Ishikawa (cell line): ENCODE measurements around the gene PAX2.

Source experiments
- EGR1 ChIP-seq: IDR thresholded peaks from 2 replicates; pipeline ENCODE4 v1.6.1; 2012
- RAD21 ChIP-seq: IDR thresholded peaks from 2 replicates; pipeline ENCODE4 v1.6.1; 2012; ENCODE audit warnings: low read depth
- TAF1 ChIP-seq: IDR thresholded peaks from 2 replicates; pipeline ENCODE4 v1.6.1; 2012; ENCODE audit warnings: low read depth, mild to moderate bottlenecking
- TF ChIP-seq, protein P1 (sequence below): IDR thresholded peaks from 2 replicates; pipeline ENCODE4 v1.6.1; 2012; ENCODE audit warnings: low read depth, mild to moderate bottlenecking
- TF ChIP-seq, protein P2 (sequence below): IDR thresholded peaks from 2 replicates; pipeline ENCODE4 v1.6.1; 2012

DNA sequence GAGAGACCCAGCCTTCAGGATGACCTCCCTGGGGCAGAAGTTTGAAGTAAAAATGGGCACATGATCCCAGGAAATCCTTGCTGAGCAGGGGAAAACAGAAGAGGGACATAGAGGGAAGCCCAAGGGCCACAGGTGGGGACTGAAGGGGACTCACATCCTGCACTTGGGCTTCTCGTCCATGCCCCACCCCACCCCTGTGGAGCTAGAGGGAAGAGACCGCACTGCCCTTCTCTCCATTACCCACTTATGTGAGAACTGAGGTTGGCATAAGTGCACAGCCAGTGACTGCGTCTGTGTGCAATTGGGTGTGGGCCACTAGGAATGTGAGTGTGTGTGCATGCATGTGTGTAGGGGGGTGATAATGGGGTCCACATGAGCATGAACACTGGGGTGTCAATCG, 124.0 kb downstream of the PAX2 start:
- TF ChIP-seq, protein P1, sequence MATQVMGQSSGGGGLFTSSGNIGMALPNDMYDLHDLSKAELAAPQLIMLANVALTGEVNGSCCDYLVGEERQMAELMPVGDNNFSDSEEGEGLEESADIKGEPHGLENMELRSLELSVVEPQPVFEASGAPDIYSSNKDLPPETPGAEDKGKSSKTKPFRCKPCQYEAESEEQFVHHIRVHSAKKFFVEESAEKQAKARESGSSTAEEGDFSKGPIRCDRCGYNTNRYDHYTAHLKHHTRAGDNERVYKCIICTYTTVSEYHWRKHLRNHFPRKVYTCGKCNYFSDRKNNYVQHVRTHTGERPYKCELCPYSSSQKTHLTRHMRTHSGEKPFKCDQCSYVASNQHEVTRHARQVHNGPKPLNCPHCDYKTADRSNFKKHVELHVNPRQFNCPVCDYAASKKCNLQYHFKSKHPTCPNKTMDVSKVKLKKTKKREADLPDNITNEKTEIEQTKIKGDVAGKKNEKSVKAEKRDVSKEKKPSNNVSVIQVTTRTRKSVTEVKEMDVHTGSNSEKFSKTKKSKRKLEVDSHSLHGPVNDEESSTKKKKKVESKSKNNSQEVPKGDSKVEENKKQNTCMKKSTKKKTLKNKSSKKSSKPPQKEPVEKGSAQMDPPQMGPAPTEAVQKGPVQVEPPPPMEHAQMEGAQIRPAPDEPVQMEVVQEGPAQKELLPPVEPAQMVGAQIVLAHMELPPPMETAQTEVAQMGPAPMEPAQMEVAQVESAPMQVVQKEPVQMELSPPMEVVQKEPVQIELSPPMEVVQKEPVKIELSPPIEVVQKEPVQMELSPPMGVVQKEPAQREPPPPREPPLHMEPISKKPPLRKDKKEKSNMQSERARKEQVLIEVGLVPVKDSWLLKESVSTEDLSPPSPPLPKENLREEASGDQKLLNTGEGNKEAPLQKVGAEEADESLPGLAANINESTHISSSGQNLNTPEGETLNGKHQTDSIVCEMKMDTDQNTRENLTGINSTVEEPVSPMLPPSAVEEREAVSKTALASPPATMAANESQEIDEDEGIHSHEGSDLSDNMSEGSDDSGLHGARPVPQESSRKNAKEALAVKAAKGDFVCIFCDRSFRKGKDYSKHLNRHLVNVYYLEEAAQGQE = no peak
- TF ChIP-seq EGR1 = no peak
- no peak for TF ChIP-seq RAD21
- no peak for TF ChIP-seq TAF1
- TF ChIP-seq, protein P2, sequence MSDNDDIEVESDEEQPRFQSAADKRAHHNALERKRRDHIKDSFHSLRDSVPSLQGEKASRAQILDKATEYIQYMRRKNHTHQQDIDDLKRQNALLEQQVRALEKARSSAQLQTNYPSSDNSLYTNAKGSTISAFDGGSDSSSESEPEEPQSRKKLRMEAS = no peak
